GM18508 (cell line): Measurements from ENCODE around the gene ATP11A.

Experiments used
- ATAC-seq: cut with Tn5 transposase; IDR thresholded peaks from one replicate; pipeline ENCODE4 v1.9.1; 2021; ENCODE audit warnings: moderate number of reproducible peaks; ENCODE audit not compliant: insufficient read depth, unreplicated experiment

Gene ATP11A

GRCh38 chr13:112931028-112931934, 241.4 kb downstream of the ATP11A start:
- no peak for ATAC-seq

- ATAC-seq, result no peak
Observed at GRCh38 chr13:112932971-112933370, 243.1 kb downstream of the ATP11A start.

DNA sequence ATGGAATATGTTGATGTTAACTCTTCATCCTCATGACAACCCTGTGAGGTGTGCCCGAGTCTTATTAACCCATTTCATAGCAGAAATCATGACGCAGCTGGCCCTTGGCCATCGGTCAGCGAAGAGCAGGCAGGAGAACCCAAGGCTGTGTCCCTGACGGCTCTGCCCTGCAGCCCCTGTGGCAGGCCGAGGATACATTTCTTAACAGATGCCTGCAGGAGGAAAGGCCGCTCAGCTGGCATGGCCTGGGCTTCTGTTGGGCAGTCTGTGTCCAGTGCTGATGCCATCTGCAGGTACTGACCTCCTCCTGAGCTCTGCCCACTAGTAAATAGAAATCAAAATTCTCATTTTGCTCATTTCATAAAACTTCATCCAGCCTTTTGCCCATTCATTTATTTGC, 243.8 kb downstream of the ATP11A start:
- ATAC-seq, result no peak

DNA sequence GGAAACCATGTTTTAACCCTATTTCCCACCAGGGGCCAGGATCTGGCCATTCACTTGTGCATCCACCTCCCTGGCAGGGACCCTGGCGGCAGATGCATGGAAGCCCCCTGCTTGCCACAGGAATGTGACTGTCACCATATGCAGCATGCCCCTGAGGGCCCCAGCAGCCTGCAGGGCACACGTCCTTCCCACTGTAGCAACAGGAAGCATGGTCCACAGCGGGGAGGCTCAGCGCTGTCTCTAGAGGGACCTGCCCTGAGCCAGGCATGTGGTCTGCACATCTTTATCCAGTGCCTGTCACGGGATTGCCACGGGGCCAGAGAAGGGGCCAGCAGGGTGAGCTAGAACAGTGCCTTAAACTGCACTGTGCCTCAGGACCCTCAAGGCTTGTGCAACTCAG, 244.2 kb downstream of the ATP11A start:
- ATAC-seq, result no peak
